ENCODE results near the gene ST8SIA1.

The ST8SIA1 gene

DNA sequence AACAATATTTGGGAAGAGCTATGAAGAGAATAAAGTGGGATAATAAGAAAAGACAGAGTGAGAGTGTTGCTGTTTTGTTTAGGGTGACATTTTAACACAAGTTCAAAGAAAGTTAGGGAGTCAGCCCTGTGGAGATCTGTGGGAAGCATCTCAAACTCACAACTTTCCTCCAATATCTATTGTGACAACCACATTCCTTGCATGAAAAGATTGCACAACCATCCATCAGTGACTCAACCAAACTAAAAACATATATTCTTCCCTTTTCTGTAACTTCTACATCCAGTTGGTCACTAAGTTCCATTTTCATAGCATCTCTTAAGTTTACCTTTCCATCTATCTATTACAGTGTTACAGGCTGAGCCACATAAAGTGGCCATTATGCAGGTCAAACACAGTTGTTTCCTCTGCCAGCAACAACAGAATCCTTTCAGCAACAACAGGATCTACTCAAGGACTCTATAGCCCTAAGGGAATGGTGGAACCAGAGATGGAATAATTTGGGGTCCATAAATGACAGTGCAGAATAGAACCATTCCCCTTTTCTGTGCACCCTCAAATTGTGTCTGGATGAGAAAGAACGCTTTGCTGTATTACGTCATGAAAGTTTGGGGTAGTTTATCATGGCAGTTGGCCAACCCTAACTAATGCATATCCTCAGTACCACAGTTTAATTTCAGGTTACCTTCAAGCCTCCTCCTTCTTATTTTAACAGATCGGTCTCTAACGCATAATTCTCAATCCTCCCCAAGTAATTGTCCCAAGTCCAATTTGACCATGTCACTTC, 118.8 kb downstream of the ST8SIA1 start:
- H3K27ac ChIP-seq (ENCODE audit: low read depth, low read length, severe bottlenecking): no peak overlapping the region
- no peak overlapping the region for H3K4me3 ChIP-seq (ENCODE audit: extremely low read depth, insufficient read depth, low read length, poor library complexity, severe bottlenecking)
- no peaks in the 10 kb centered on the region for H3K9me3 ChIP-seq (ENCODE audit: control insufficient read depth, low read length)
- H3K36me3 ChIP-seq (ENCODE audit: control insufficient read depth, insufficient read depth, low read length): no peaks in the 10 kb centered on the region
- 96 to 97% methylated on average over 4 of the region's 4 CpGs for WGBS, 2 experiments (ENCODE audit: insufficient coverage in 2 of 2)
- no peaks in the 10 kb centered on the region for H3K4me1 ChIP-seq (ENCODE audit: control insufficient read depth, insufficient read depth, low read length, poor library complexity, severe bottlenecking)

GRCh38 chr12:22211128-22211527, 123.4 kb downstream of the ST8SIA1 start:
- Histone ChIP-seq H3K4me1 (ENCODE audit: control insufficient read depth, insufficient read depth, low read length, poor library complexity, severe bottlenecking) (no peaks in the 10 kb centered on the region), H3K4me3 (ENCODE audit: extremely low read depth, insufficient read depth, low read length, poor library complexity, severe bottlenecking) (no peak overlapping the region), H3K36me3 (ENCODE audit: control insufficient read depth, insufficient read depth, low read length) (no peaks in the 10 kb centered on the region), H3K27ac (ENCODE audit: low read depth, low read length, severe bottlenecking) (no peak overlapping the region), H3K9me3 (ENCODE audit: control insufficient read depth, low read length) (no peaks in the 10 kb centered on the region)
- WGBS, 2 experiments (ENCODE audit: insufficient coverage in 2 of 2): no CpG with 5 or more reads among the region's 2 CpGs

DNA sequence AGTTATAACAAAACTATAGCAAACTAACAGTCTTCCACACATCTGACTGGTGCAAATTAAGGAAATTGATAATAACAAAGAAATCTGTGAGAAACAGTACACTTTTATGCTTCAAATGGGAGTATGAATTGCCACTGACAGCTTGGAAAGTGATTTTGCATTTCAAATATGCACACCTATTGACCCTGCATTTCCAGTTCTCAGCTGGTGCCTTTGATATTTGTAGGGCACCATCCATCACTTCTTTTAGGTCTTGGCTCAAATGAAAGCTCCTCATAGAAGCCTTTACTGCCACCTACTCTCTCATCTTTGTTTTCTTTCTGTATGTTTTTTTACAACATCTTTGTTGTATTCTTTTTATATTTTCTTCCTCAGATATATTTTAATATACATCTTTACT, 125.1 kb downstream of the ST8SIA1 start:
- H3K27ac ChIP-seq (ENCODE audit: low read depth, low read length, severe bottlenecking): no peak overlapping the region
- no peak overlapping the region for H3K4me3 ChIP-seq (ENCODE audit: extremely low read depth, insufficient read depth, low read length, poor library complexity, severe bottlenecking)
- no peaks in the 10 kb centered on the region for H3K4me1 ChIP-seq (ENCODE audit: control insufficient read depth, insufficient read depth, low read length, poor library complexity, severe bottlenecking)
- no peaks in the 10 kb centered on the region for H3K36me3 ChIP-seq (ENCODE audit: control insufficient read depth, insufficient read depth, low read length)
- H3K9me3 ChIP-seq (ENCODE audit: control insufficient read depth, low read length): no peaks in the 10 kb centered on the region

- Histone ChIP-seq H3K9me3 (ENCODE audit: control insufficient read depth, low read length) (no peaks in the 10 kb centered on the region), H3K36me3 (ENCODE audit: control insufficient read depth, insufficient read depth, low read length) (no peaks in the 10 kb centered on the region), H3K4me3 (ENCODE audit: extremely low read depth, insufficient read depth, low read length, poor library complexity, severe bottlenecking) (no peak overlapping the region), H3K27ac (ENCODE audit: low read depth, low read length, severe bottlenecking) (no peak overlapping the region), H3K4me1 (ENCODE audit: control insufficient read depth, insufficient read depth, low read length, poor library complexity, severe bottlenecking) (no peaks in the 10 kb centered on the region)
- 69 to 97% methylated on average over 2 to 5 of the region's 6 CpGs for WGBS, 2 experiments (ENCODE audit: insufficient coverage in 2 of 2)
Measured at GRCh38 chr12:22206111-22206728, 128.3 kb downstream of the ST8SIA1 start.

GRCh38 chr12:22204391-22204790, 130.1 kb downstream of the ST8SIA1 start:
- H3K27ac ChIP-seq (ENCODE audit: low read depth, low read length, severe bottlenecking): no peak overlapping the region
- H3K4me1 ChIP-seq (ENCODE audit: control insufficient read depth, insufficient read depth, low read length, poor library complexity, severe bottlenecking): no peaks in the 10 kb centered on the region
- no peaks in the 10 kb centered on the region for H3K36me3 ChIP-seq (ENCODE audit: control insufficient read depth, insufficient read depth, low read length)
- no peak overlapping the region for H3K4me3 ChIP-seq (ENCODE audit: extremely low read depth, insufficient read depth, low read length, poor library complexity, severe bottlenecking)
- H3K9me3 ChIP-seq (ENCODE audit: control insufficient read depth, low read length): no peaks in the 10 kb centered on the region
- WGBS, 2 experiments (ENCODE audit: insufficient coverage in 2 of 2): 89 to 94% methylated on average over 1 of the region's 1 CpG

- 72 to 84% methylated on average over 3 to 5 of the region's 5 CpGs for WGBS, 2 experiments (ENCODE audit: insufficient coverage in 2 of 2)
- Histone ChIP-seq H3K27ac (ENCODE audit: low read depth, low read length, severe bottlenecking) (no peak overlapping the region), H3K9me3 (ENCODE audit: control insufficient read depth, low read length) (no peaks in the 10 kb centered on the region), H3K36me3 (ENCODE audit: control insufficient read depth, insufficient read depth, low read length) (no peaks in the 10 kb centered on the region), H3K4me1 (ENCODE audit: control insufficient read depth, insufficient read depth, low read length, poor library complexity, severe bottlenecking) (no peaks in the 10 kb centered on the region), H3K4me3 (ENCODE audit: extremely low read depth, insufficient read depth, low read length, poor library complexity, severe bottlenecking) (no peak overlapping the region)
Measured at GRCh38 chr12:22202847-22203246, 131.7 kb downstream of the ST8SIA1 start.

GRCh38 chr12:22201101-22201500, 133.4 kb downstream of the ST8SIA1 start:
- Histone ChIP-seq H3K4me1 (ENCODE audit: control insufficient read depth, insufficient read depth, low read length, poor library complexity, severe bottlenecking) (no peaks in the 10 kb centered on the region), H3K27ac (ENCODE audit: low read depth, low read length, severe bottlenecking) (no peak overlapping the region), H3K4me3 (ENCODE audit: extremely low read depth, insufficient read depth, low read length, poor library complexity, severe bottlenecking) (no peak overlapping the region), H3K36me3 (ENCODE audit: control insufficient read depth, insufficient read depth, low read length) (no peaks in the 10 kb centered on the region), H3K9me3 (ENCODE audit: control insufficient read depth, low read length) (no peaks in the 10 kb centered on the region)
- WGBS, 2 experiments (ENCODE audit: insufficient coverage in 2 of 2): 85 to 100% methylated on average over 1 to 2 of the region's 3 CpGs

DNA sequence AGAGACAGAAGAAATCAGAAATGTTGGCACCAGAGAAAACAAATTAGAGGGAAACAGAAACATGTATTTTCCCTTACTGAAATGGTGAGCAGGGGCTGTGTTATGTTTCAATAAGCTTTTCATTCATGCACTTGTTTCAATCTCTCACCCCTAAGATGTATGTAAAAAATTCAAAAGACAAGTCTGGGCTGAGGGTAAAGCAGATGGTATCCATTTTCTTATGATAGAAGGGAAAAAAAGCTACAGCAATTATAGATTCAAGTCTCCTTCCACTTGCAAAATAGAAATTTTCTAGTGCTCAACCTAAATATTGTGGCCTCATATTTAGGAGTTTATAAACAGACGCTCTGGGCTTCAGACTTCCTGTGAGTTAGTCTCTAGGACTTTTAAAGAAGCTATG, 138.3 kb downstream of the ST8SIA1 start:
- Histone ChIP-seq H3K36me3 (ENCODE audit: control insufficient read depth, insufficient read depth, low read length) (no peaks in the 10 kb centered on the region), H3K9me3 (ENCODE audit: control insufficient read depth, low read length) (no peaks in the 10 kb centered on the region), H3K4me1 (ENCODE audit: control insufficient read depth, insufficient read depth, low read length, poor library complexity, severe bottlenecking) (no peaks in the 10 kb centered on the region), H3K27ac (ENCODE audit: low read depth, low read length, severe bottlenecking) (no peak overlapping the region), H3K4me3 (ENCODE audit: extremely low read depth, insufficient read depth, low read length, poor library complexity, severe bottlenecking) (no peak overlapping the region)
- no CpG with 5 or more reads among the region's 1 CpG for WGBS, 2 experiments (ENCODE audit: insufficient coverage in 2 of 2)

- Histone ChIP-seq H3K4me1 (ENCODE audit: control insufficient read depth, insufficient read depth, low read length, poor library complexity, severe bottlenecking) (no peaks in the 10 kb centered on the region), H3K27ac (ENCODE audit: low read depth, low read length, severe bottlenecking) (peak overlapping the region; percentile 39), H3K36me3 (ENCODE audit: control insufficient read depth, insufficient read depth, low read length) (no peaks in the 10 kb centered on the region), H3K4me3 (ENCODE audit: extremely low read depth, insufficient read depth, low read length, poor library complexity, severe bottlenecking) (no peak overlapping the region), H3K9me3 (ENCODE audit: control insufficient read depth, low read length) (no peaks in the 10 kb centered on the region)
- no CpG with 5 or more reads among the region's 1 CpG for WGBS, 2 experiments (ENCODE audit: insufficient coverage in 2 of 2)
Measured at GRCh38 chr12:22190969-22191368, 143.5 kb downstream of the ST8SIA1 start.

GRCh38 chr12:22188431-22188830, 146.1 kb downstream of the ST8SIA1 start:
- 70% methylated on average over 2 of the region's 3 CpGs; no CpG with 5 or more reads in 1 of the 2 experiments for WGBS, 2 experiments (ENCODE audit: insufficient coverage in 2 of 2)

GRCh38 chr12:22180705-22181104, 153.8 kb downstream of the ST8SIA1 start:
- no peaks in the 10 kb centered on the region for H3K36me3 ChIP-seq (ENCODE audit: control insufficient read depth, insufficient read depth, low read length)
- H3K27ac ChIP-seq (ENCODE audit: low read depth, low read length, severe bottlenecking): peak overlapping the region; percentile 3
- no peaks in the 10 kb centered on the region for H3K4me1 ChIP-seq (ENCODE audit: control insufficient read depth, insufficient read depth, low read length, poor library complexity, severe bottlenecking)
- no peak overlapping the region for H3K4me3 ChIP-seq (ENCODE audit: extremely low read depth, insufficient read depth, low read length, poor library complexity, severe bottlenecking)
- no CpG with 5 or more reads among the region's 1 CpG for WGBS, 2 experiments (ENCODE audit: insufficient coverage in 2 of 2)
- no peaks in the 10 kb centered on the region for H3K9me3 ChIP-seq (ENCODE audit: control insufficient read depth, low read length)

More at GRCh38 chr12:22188431-22188830, 146.1 kb downstream of the ST8SIA1 start:
- no peak overlapping the region for H3K27ac ChIP-seq (ENCODE audit: low read depth, low read length, severe bottlenecking)
- no peaks in the 10 kb centered on the region for H3K4me1 ChIP-seq (ENCODE audit: control insufficient read depth, insufficient read depth, low read length, poor library complexity, severe bottlenecking)
- no peaks in the 10 kb centered on the region for H3K36me3 ChIP-seq (ENCODE audit: control insufficient read depth, insufficient read depth, low read length)
- no peaks in the 10 kb centered on the region for H3K9me3 ChIP-seq (ENCODE audit: control insufficient read depth, low read length)
- no peak overlapping the region for H3K4me3 ChIP-seq (ENCODE audit: extremely low read depth, insufficient read depth, low read length, poor library complexity, severe bottlenecking)

All from mesodermal cell (in vitro differentiated cells).